ENCODE measurements around the gene DNER. TPM values are rescaled to one million over a fixed set of nuclear protein-coding genes. Genes with fewer than 3 reads are reported as not detected.

DNER gene
- polyA plus RNA-seq, 1 donor = 2.2 TPM

DNA sequence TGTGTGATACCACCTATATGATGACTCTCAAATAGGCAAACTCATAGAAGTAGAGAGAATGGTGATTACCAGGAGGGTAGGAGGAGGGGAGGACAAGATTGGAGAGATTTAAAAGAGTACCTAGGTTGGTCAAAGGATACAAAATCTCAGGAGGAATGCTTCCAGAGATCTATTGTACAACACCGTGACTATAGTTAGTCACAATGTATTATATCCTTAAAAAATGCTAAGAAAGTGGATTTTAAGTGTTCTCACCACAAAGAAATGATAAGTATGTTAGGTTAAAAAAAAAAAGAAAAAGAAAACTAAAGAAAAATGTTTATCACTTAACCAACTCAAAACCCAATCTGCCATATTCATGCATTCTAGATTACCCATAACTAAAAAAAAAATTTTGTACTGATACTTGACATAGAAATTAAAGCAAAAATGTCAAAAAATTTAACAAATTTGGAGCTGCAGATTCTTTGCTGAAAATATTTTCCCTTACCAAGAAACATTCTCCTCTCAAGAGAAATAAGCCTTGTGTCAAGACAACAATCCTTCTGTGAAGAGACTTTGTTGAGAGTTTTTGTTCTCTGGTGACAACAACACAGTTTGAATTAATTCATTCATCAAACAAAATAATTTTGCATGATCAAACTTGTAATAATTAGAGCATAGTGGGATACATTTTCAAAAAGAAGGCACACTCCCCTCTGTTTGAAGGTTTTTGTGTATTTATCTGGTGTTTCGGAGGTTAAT lies 213.1 kb downstream of the DNER start:
- no peak for DNase-seq (ENCODE audit: low read depth)

DNA sequence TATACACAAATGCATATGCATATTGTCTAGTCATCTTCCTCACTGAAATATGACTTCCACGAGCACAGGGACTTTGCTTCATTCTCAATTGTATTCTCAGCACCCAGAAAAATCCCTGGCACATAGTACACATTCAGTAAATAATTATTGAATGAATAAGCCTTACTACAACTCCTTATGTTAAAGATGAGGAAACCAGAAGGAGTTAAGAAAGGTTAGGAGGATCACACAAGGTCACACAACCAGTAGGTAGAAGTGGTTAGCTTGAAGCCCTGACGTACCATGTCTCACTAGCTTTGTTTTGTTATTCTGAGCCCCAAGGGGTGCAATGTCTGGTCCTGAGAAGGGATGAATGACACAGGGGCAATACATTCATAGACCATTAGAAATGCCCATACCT lies 222.3 kb downstream of the DNER start:
- DNase-seq (ENCODE audit: low read depth) = no peak

DNA sequence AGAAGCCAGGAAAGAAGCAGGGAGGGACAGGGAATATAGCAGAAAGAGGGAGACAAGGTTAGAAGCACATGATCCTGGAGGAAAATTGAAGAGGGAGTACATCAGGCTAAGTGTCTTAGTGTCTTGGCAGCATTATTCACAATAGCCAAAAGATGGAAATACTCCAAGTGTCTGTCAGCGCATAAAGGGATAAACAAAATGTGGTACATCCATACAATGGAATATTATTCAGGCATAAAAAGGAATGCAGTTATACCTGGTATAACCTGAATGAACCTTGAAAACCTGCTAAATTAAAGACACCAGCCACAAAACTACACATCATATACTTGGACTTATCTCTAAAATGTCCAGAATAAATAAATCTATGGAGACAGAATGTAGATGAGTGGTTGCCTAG lies 224.2 kb downstream of the DNER start:
- no peak for DNase-seq (ENCODE audit: low read depth)

DNA sequence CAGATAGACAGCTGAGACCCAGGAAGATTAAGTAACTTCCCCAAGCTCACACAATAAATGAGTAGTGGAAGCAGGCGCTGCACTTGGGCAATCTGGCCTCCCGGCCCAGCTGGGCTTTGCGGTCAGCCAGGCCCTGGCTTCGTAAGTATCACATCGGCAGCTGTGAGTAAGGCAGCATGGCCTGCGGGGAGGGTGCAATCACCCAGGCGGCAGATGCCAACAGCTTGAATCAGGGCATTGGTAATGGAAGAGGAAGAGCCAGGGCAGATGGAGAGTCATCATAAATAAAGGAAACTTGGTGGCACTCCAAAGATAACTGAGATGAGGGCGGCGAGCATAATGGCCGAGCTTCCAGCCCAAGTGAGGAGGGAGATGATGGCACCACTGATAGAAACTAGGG lies 225.3 kb downstream of the DNER start:
- DNase-seq (ENCODE audit: low read depth) = no peak

DNA sequence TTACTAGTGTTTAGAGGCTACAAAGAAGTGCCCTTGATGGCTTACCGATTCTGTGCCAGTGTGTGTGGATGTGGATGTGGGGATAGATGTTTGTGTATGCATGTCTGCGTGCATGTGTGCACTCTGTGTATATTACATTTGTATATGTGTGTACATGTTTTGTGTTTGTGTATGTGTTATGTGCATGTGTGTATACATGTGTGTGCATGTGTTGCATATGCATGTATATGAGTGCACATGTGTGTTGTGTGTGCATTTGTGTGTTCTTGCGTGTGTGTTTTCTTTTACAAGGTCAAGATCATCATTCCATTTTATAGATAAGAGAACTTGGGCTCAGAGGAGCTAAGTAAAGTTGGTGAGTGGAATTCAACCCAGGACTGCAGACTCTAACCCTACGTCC lies 226.1 kb downstream of the DNER start:
- no peak for DNase-seq (ENCODE audit: low read depth)

DNA sequence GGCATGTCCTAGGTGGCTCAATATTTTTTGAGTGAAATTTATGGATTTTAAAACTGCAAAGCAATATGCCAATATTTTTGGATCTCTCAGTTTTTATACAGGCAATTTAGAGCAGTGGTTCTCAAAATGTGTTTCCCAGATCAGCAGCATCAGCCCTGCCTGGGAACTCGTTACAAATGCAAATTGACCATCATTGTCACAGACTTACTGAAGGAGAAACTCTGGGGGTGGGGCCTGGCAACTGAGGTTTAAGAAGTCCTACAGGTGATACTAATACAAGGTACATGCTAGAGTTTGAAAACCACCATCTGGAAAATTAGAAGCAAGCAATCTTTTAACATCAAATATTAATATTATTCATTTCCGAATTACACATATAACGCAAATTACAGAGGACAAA lies 227.7 kb downstream of the DNER start:
- no peak for DNase-seq (ENCODE audit: low read depth)

DNA sequence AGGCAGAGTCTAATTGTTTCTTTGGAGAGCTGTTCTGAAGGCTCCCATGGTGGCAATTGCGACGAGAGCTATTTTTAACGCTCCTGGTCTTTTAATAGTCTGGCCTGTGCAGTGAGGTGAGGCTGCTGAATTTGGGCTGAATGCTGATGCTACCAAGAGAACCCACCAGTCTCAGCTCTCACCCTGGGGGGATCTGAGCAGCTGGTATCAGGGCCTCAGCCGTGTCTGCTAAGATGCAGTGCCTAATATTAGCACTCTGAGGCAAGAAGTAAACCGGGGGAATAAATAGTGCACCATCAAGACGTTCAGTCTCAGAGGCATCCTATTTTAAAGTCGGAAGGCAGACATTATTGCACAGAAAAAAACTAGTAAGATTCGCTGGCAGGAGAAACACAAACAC lies 228.5 kb downstream of the DNER start:
- DNase-seq (ENCODE audit: low read depth) = no peak

DNA sequence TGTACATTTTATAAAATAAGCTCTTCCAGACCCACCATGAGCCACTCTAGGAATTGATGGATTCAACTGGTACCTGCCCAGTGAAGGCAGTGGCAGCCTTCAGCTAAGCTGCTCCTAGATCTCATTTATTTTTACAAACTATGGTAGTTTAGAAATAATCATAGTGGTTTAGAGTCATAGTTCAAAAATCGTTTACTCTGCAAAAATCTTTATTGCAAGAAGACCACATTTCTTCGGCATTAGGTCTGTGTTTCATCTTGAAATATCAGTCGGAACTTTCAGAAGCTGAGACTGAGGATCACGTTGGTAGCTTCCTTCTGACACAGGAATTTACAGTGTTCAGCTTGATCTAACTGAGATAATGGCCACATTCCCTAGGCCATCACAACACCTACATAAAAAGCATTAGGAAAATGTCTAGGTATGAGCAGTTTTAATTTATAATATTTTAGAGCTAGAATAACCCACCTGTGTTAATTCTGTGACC lies 237.0 kb downstream of the DNER start:
- DNase-seq (ENCODE audit: low read depth) = no peak

DNA sequence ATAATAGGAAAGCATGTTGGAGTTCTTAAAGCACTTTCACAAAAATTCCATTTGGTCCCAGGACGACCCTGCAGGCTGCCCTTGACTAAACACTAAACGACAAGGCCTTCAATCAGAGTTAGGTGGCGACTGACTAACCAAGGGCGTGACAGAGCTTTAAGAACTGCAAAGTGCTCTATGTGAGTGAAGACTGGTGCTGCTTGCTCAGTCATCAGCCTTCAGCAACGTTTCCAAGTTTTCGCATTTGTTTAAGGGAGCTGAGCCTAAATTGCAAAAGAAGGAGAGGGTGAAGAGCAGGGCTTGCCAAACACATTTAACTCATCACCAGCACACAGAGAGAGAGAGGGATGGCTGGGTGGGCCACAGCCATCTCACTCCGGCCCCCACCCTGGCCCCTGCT lies 238.6 kb downstream of the DNER start:
- DNase-seq (ENCODE audit: low read depth) = no peak

DNA sequence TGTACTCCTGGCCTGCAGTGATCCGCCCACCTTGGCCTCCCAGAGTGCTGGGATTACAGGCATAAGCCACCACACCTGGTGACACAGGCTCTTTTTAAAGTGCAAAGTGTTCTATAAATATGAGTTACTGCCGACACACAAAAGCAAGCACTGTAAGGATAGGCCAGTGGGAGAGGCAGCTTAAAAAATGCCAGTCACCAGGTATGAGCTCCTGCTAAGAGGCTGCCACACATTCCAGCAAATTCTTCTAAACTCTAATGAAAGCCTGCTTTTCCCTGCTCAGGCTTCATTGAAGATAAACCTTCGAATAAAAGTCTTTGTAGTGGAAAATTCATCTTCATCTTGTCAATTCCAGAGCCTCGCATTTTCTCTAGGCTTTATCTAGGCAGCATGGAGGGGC lies 240.2 kb downstream of the DNER start:
- no peak for DNase-seq (ENCODE audit: low read depth)

DNA sequence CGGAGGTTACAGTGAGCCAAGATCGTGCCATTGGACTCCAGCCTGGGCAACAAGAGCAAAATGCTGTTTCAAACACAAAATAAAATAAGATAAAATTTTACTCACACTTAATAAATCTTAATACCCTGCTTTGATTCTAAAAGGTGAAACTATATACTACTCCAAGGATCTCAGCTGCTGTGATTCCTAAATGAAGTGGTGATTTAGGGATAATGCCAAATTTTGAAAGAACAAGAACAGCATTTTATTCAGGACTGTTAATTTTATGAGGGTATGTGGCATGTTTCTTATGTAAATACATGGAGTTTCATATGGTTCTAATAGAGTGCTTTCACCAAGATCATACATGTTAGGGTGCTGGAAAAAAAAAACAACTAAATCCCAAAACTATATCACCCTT lies 243.6 kb downstream of the DNER start:
- DNase-seq (ENCODE audit: low read depth) = no peak

DNA sequence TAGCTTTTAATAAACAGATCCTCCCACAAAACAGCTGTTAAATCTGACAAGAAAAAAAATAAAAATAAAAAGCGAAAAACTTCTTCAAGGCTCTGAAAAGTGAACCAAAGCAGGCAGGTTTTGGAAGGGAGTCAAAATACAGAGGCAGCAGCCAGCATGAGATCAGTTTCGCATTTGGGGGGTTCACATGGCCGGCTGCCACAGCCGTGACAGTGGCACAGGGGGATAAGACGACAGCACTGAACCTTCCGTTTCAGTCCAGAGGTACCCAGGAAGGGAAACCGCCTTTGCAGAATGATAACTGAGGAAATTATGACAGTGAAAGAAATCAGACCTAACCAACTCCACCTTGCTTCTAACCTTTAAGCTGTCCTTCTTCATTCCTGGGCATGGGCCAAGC lies 246.6 kb downstream of the DNER start:
- DNase-seq (ENCODE audit: low read depth) = no peak

DNA sequence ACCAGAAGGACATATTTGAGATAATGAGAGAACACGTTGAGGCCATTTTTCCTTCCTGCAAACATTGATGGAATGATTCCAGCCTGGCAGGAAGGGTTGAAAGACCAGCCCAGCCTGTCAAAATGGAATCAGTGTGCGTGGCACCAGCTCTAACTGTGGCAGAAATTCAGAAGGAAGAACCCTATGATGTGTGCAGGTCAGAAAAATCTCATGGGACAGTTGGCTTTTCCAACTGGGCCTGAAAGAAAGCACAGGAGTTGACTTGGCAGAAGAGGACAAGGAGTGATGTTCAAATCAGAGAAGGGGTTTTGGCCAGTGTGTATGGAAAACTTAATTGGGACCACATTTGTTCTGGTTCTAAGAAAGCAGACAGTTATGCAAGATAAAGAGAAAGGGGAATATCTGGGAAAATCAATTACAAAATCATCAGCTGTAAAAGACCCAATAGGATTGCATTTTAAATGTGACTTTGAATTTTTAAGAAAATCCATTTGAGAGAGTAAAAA lies 250.5 kb downstream of the DNER start:
- peak; percentile 80 for DNase-seq (ENCODE audit: low read depth)

DNA sequence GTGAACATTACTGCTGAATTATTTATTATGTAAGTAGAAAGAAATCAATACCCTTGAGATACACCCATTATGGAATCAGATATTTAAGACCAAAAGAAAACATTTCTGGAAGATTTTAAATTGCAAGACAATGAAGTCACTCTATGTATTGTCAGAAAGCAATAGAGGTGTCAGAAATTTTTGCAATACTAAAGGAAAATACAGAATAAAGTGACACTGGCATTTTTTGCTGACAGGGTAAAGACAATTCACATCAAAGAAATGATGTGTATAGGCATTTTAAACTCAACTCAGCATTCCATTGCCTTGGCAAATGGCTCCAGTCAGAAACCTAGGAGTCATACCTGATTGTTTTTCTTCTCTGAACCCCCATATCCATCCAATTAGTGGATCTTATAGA lies 252.2 kb downstream of the DNER start:
- no peak for DNase-seq (ENCODE audit: low read depth)

DNA sequence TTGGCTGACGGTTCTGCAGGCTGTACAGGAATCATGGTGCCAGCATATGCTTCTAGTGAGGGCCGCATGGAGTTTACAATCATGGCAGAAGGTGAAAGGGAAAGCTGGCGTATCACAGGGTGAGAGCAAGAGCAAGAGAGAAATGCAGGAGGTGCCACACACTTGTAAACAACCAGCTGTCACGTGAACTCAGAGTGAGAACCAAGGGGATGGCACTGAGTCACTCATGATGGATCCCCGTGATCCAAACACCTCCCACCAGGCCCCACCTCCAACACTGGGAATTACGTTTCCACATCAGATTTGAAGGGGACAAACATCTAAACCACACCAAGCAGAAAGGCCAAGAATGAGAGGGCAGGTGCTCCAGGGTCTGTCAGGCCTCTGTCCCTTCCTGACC lies 258.3 kb downstream of the DNER start:
- DNase-seq (ENCODE audit: low read depth) = no peak

DNA sequence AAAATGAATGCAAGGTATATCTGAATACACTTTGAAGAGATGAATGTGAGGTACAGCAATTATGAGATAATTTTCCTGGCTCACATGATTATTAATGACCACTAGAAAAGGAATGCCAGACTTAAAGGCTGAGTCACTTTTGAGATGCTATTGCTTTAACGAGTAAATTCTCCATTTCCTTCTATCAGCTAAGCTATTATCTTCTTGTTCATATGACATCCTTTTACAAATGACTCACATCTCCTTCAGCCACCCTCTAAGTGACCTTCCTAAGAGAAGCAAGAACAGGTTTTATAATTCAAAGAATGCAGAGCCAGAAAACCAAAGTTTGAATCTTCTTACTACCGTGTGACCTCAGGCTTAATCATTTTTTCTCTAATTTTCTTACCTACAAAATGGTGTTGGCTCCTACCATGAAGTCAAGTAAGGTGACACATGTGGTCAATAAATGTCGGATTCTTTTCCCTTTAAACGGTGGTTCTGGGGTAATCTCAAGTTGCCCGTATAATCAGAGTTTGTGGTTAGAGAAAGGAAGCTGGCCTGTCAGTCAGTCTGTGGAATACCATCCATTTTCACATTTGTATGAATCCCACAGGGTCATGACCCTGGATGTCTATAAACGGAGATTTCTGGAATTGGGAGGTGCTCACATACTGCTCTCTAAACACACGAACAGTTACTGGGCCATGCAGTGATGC lies 259.3 kb downstream of the DNER start:
- DNase-seq (ENCODE audit: low read depth) = no peak

DNA sequence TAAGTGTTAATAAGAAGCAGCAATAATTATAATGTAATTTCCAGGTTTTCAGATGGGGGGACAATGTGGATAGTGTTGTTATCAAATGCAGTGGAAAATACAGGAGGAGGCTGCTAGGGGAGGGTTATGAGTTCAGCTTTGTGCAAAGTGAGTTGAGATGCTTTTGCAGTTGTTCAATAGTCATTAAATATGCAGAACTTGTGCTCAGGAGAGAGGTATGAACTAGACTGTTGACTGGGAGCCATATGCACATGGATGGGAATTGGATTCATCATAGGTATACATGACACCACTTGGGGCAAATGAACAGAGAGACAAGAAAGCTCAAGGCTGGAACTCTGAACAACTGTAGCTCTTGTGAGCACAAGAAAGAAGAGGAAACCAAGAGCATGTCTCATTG lies 261.1 kb downstream of the DNER start:
- DNase-seq (ENCODE audit: low read depth) = no peak

DNA sequence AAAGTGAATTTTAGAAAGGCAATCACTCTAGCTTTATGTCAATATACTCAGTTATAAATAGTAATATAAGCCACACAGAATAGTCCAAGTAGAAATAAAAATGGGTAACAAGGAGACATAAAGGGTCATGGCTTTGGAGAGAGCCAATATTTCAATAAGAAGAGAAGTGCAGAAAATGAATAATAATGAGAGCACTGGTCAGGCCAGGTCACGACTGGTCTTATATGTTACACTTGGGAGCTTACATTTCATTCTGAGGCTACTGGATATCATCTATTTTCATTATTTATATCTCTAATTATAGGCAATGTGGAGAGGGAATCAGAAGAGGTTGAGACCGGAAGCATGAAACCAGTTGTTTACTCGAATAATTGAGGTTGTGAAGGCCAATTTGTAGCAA lies 262.5 kb downstream of the DNER start:
- DNase-seq (ENCODE audit: low read depth) = no peak

DNA sequence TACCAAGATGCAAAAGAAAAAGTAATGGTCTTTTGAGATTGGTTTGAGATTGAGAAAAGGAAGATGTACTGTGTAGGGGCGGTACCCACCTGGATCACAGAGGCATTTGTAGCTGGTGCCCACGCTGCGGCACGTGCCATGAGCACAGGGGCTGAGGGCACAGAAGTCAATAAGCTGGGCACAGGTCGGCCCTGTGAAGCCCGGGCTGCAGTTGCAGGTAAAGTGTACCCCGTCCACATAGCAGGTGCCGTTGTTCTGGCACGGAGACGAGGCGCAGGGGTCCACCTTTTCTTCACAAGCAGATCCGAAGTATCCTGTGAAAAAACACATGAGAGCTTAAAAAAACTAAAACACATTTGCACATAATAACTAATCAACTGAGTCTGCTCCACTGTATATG lies 267.1 kb downstream of the DNER start:
- DNase-seq (ENCODE audit: low read depth) = no peak

DNA sequence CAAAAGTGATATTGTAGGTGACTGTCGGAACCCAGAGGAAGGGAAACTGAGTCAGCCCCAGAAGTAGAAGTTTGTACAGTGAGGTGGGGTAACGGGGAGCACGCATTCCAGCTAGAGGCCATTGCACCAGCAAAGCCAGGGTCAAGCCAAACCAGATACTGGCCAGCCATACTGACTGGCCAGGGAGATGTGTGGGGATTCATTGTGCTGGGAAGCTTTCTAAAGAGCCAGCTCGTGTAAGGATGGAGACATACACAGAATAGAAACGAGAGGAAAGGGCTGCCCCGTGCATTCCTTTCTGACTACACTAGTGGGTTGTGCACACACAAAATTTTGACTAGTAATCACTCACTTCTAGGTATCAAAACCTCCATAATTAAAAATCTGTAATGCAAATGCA lies 268.0 kb downstream of the DNER start:
- DNase-seq (ENCODE audit: low read depth) = no peak

DNA sequence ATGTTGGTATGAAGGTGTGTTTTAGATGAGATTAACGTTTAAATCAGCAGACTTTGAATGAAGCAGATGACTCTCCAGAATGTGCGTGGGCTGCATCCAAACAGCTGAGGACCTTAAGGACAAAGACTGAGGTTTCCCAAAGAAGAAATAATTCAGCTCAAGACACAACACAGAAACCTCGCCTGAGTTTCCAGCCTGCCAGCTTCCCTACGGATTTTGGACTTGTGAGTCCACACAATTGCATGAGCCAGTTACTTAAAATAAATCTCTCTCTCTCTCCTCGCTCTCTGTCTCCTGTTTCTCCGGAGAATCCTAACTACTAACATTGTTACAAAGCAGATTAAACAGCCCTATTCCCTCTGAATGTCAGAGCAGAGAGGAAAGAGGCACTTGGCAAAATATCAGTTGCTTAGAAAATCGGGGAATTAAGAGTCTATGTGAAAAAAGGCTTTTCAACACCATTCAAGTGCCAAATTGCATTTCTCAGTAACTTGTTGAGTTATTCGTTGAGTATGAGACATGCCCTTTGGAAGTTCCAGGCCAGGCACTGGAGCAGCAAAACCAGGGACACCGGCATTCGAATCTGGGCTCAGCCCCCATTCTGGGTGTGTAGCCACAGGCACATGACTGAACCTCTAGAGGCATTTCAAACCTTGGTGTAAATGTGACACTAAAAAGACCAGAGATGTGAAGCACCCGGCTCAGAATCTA lies 268.7 kb downstream of the DNER start:
- no peak for DNase-seq (ENCODE audit: low read depth)

DNA sequence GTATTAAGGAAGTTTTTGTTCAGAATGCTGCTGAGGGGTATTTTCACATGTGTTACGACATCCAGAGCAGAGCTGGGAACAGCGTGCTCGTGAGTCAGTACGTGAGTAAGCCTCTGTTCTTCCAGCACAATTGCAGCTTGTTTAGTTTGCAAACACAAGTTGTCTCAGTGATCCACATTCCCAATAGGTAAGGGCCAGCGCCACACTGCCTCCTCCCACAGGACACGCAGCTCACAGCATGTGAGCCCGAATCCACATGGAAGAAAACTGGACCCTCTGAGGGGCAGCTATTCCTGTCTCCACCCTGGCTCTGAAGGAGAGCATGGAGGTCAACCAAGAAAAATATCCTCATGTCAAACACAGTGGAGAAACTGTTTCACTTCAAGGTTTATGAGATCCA lies 269.3 kb downstream of the DNER start:
- no peak for DNase-seq (ENCODE audit: low read depth)
